Stimulated activated CD8-positive, alpha-beta memory T cell treated with anti-CD3 and anti-CD28 coated beads, Interleukin-7, amount 100 ng/mL, for 4 hours (primary cell): ENCODE results near the gene POTEF.
"Not testable (repeated sequence)": the region's sequence is repeated elsewhere in the genome, so short reads cannot be mapped to it uniquely, and the experiment has no call there.

Experiments used
- DNase-seq, 2 donors: peaks; one replicate each; pipeline ENCODE4 v3.0.0-alpha.2; 2020; ENCODE audit warnings: low read depth in 2 of 2

Gene POTEF

GRCh38 chr2:130152816-130153595, 24.0 kb upstream of the POTEF start:
- no peak for DNase-seq

GRCh38 chr2:130152136-130152815, 23.3 kb upstream of the POTEF start:
- not testable (repeated sequence) for DNase-seq

- not testable (repeated sequence) for DNase-seq
These were observed 22.1 kb upstream of the POTEF start for GRCh38 chr2:130151145-130151512.

- DNase-seq = no peak
These were observed 21.4 kb upstream of the POTEF start for GRCh38 chr2:130150181-130151144.

GRCh38 chr2:130148515-130148914, 19.5 kb upstream of the POTEF start:
- DNase-seq = not testable (repeated sequence)

- DNase-seq = peak in 1 of 2 donors; percentile 47
These were observed 16.0 kb upstream of the POTEF start, which contains the start of gene CCDC74B for GRCh38 chr2:130145006-130145414. Gene CCDC74B, minus strand, starts transcription at chr2:130145112. Its CDS starts 116 bp downstream, at chr2:130144996.

- DNase-seq = not testable (repeated sequence)
These were observed 14.4 kb upstream of the POTEF start for GRCh38 chr2:130143266-130144039.

GRCh38 chr2:130142396-130143265, 13.6 kb upstream of the POTEF start:
- not testable (repeated sequence) for DNase-seq

GRCh38 chr2:130141645-130142370, 12.8 kb upstream of the POTEF start:
- DNase-seq = not testable (repeated sequence)

- DNase-seq = not testable (repeated sequence)
These were observed 12.0 kb upstream of the POTEF start for GRCh38 chr2:130141002-130141401.

- not testable (repeated sequence) for DNase-seq
These were observed 11.5 kb upstream of the POTEF start for GRCh38 chr2:130140516-130140915.

GRCh38 chr2:130139331-130140280, 10.6 kb upstream of the POTEF start:
- DNase-seq = not testable (repeated sequence)

GRCh38 chr2:130138841-130139251, 9.8 kb upstream of the POTEF start:
- not testable (repeated sequence) for DNase-seq

GRCh38 chr2:130138326-130138725, 9.3 kb upstream of the POTEF start:
- not testable (repeated sequence) for DNase-seq

GRCh38 chr2:130137118-130137517, 8.1 kb upstream of the POTEF start:
- DNase-seq = not testable (repeated sequence)

- not testable (repeated sequence) for DNase-seq
These were observed 7.5 kb upstream of the POTEF start for GRCh38 chr2:130136546-130136945.

GRCh38 chr2:130135692-130136541, 6.9 kb upstream of the POTEF start:
- DNase-seq = no peak
